ENCODE results near the gene KRTAP5-8. TPM values are rescaled to one million over a fixed set of nuclear protein-coding genes. Genes with fewer than 3 reads are reported as not detected.

Gene KRTAP5-8
- total RNA-seq, 1 donor from 2014 or later = 0.25 TPM

GRCh38 chr11:71548716-71549151 is 10.9 kb downstream of the KRTAP5-8 start:
- no peaks in the 10 kb centered on the region for H3K36me3 Mint-ChIP-seq
- H3K4me1 Mint-ChIP-seq = no peaks in the 10 kb centered on the region
- TF ChIP-seq CTCF (IDR thresholded peaks at IDR 0.05; ENCODE audit: unreplicated experiment) = no peak
- H3K4me3 Mint-ChIP-seq = no peak overlapping the region
- peaks cover 22% of the 10 kb centered on the region for H3K27me3 Mint-ChIP-seq (ENCODE audit: low read depth)
- H3K9me3 Mint-ChIP-seq = peaks cover 7% of the 10 kb centered on the region
- no peak overlapping the region for H3K27ac Mint-ChIP-seq
- DNase-seq (ENCODE audit: low spot score in 2 of 2, unreplicated experiment in 2 of 2) = no peak

GRCh38 chr11:71551711-71552110 is 13.9 kb downstream of the KRTAP5-8 start:
- no peak overlapping the region for H3K4me3 Mint-ChIP-seq
- H3K9me3 Mint-ChIP-seq = no peaks in the 10 kb centered on the region
- H3K4me1 Mint-ChIP-seq = no peaks in the 10 kb centered on the region
- no peak for TF ChIP-seq CTCF (IDR thresholded peaks at IDR 0.05; ENCODE audit: unreplicated experiment)
- H3K27me3 Mint-ChIP-seq (ENCODE audit: low read depth) = peaks cover 22% of the 10 kb centered on the region
- DNase-seq (ENCODE audit: low spot score in 2 of 2, unreplicated experiment in 2 of 2) = no peak
- H3K36me3 Mint-ChIP-seq = no peaks in the 10 kb centered on the region
- no peak overlapping the region for H3K27ac Mint-ChIP-seq

GRCh38 chr11:71554996-71555395 is 17.2 kb downstream of the KRTAP5-8 start:
- TF ChIP-seq CTCF (IDR thresholded peaks at IDR 0.05; ENCODE audit: unreplicated experiment) = no peak
- Mint-ChIP-seq H3K4me3 (no peak overlapping the region), H3K27me3 (ENCODE audit: low read depth) (peaks cover 3% of the 10 kb centered on the region), H3K36me3 (no peaks in the 10 kb centered on the region), H3K9me3 (peaks cover 7% of the 10 kb centered on the region), H3K4me1 (no peaks in the 10 kb centered on the region), H3K27ac (no peak overlapping the region)
- no peak for DNase-seq (ENCODE audit: low spot score in 2 of 2, unreplicated experiment in 2 of 2)

GRCh38 chr11:71555508-71555907 is 17.7 kb downstream of the KRTAP5-8 start:
- Mint-ChIP-seq H3K27ac (no peak overlapping the region), H3K9me3 (peaks cover 13% of the 10 kb centered on the region), H3K4me1 (no peaks in the 10 kb centered on the region), H3K4me3 (no peak overlapping the region), H3K27me3 (ENCODE audit: low read depth) (peaks cover 3% of the 10 kb centered on the region), H3K36me3 (no peaks in the 10 kb centered on the region)
- no peak for DNase-seq (ENCODE audit: low spot score in 2 of 2, unreplicated experiment in 2 of 2)
- no peak for TF ChIP-seq CTCF (IDR thresholded peaks at IDR 0.05; ENCODE audit: unreplicated experiment)

- Mint-ChIP-seq H3K4me3 (no peak overlapping the region), H3K36me3 (no peaks in the 10 kb centered on the region), H3K9me3 (peaks cover 17% of the 10 kb centered on the region), H3K4me1 (no peaks in the 10 kb centered on the region), H3K27ac (no peak overlapping the region), H3K27me3 (ENCODE audit: low read depth) (peaks cover 4% of the 10 kb centered on the region)
- TF ChIP-seq CTCF (IDR thresholded peaks at IDR 0.05; ENCODE audit: unreplicated experiment) = no peak
- DNase-seq (ENCODE audit: low spot score in 2 of 2, unreplicated experiment in 2 of 2) = no peak
Measured at GRCh38 chr11:71556018-71556417, 18.2 kb downstream of the KRTAP5-8 start.

GRCh38 chr11:71557257-71557656 is 19.4 kb downstream of the KRTAP5-8 start:
- Mint-ChIP-seq H3K4me3 (no peak overlapping the region), H3K9me3 (peaks cover 24% of the 10 kb centered on the region), H3K4me1 (no peaks in the 10 kb centered on the region), H3K27me3 (ENCODE audit: low read depth) (peaks cover 8% of the 10 kb centered on the region), H3K36me3 (no peaks in the 10 kb centered on the region), H3K27ac (no peak overlapping the region)
- DNase-seq (ENCODE audit: low spot score in 2 of 2, unreplicated experiment in 2 of 2) = no peak
- TF ChIP-seq CTCF (IDR thresholded peaks at IDR 0.05; ENCODE audit: unreplicated experiment) = no peak
